CD8-positive, alpha-beta memory T cell (primary cell): ENCODE measurements around the gene DEPP1. TPM values are rescaled to one million over a fixed set of nuclear protein-coding genes. Genes with fewer than 3 reads are reported as not detected.
A peak's percentile ranks its signal among the peaks of the same experiment; 100 is the strongest.

Experiments used
- CTCF ChIA-PET: fragments of 350-600 bp; sonication (Branson Sonifier 250); formaldehyde crosslinking; loops from one replicate; lab custom pipeline; 2021; ENCODE audit warnings: antibody characterized with exemption; lab: Charles Lee
- POLR2A ChIA-PET: fragments of 350-600 bp; sonication (Branson Sonifier 250); formaldehyde crosslinking; loops from one replicate; lab custom pipeline; 2021; ENCODE audit warnings: antibody characterized with exemption; lab: Charles Lee
- DNase-seq, 5 donors: peaks; one replicate each; pipeline versions ENCODE4 v3.0.0 to v3.0.0-alpha.2; 2020 to 2022; ENCODE audit warnings: mixed read lengths in 1 of 5
- H3K27ac ChIP-seq: one replicate; pipeline ENCODE4 v1.7.0; 2013; ENCODE audit warnings: low read depth, mild to moderate bottlenecking, low read length, moderate library complexity
- H3K27me3 ChIP-seq: 2 replicates; pipeline ENCODE4 v1.7.0; 2013; ENCODE audit warnings: low read length, mild to moderate bottlenecking; ENCODE audit not compliant: insufficient read depth, poor library complexity, severe bottlenecking
- H3K36me3 ChIP-seq: 2 replicates; pipeline ENCODE4 v1.7.0; 2013; ENCODE audit warnings: mild to moderate bottlenecking, low read length, moderate library complexity; ENCODE audit not compliant: insufficient read depth
- H3K4me1 ChIP-seq: 2 replicates; pipeline ENCODE4 v1.7.0; 2013; ENCODE audit warnings: mild to moderate bottlenecking, low read length, moderate library complexity; ENCODE audit not compliant: insufficient read depth
- H3K4me3 ChIP-seq: 2 replicates; pipeline ENCODE4 v1.7.0; 2013; ENCODE audit warnings: mild to moderate bottlenecking, low read length
- H3K9me3 ChIP-seq: 2 replicates; pipeline ENCODE4 v1.7.0; 2013; ENCODE audit warnings: mild to moderate bottlenecking, low read length
- H3K27ac Mint-ChIP-seq, 8 donors: one replicate each; pipeline ENCODE4 v1.8.0; 2020 to 2021; ENCODE audit warnings: mixed read lengths in 8 of 8, mild to moderate bottlenecking in 6 of 8, inconsistent platforms in 3 of 8, moderate library complexity in 3 of 8
- H3K27me3 Mint-ChIP-seq, 2 donors: one replicate each; pipeline ENCODE4 v1.8.0; 2020 to 2021; ENCODE audit warnings: mixed read lengths in 2 of 2, mild to moderate bottlenecking in 1 of 2, moderate library complexity in 1 of 2
- H3K36me3 Mint-ChIP-seq, 3 donors: one replicate each; pipeline ENCODE4 v1.8.0; 2020 to 2021; ENCODE audit warnings: mixed read lengths in 3 of 3, inconsistent platforms in 1 of 3, mild to moderate bottlenecking in 1 of 3
- H3K4me1 Mint-ChIP-seq, 3 donors: one replicate each; pipeline ENCODE4 v1.8.0; 2020 to 2021; ENCODE audit warnings: mixed read lengths in 3 of 3, inconsistent platforms in 1 of 3, mild to moderate bottlenecking in 1 of 3
- H3K4me3 Mint-ChIP-seq, 7 donors: one replicate each; pipeline ENCODE4 v1.8.0; 2020 to 2021; ENCODE audit warnings: mixed read lengths in 7 of 7, mild to moderate bottlenecking in 6 of 7, moderate library complexity in 4 of 7, inconsistent platforms in 2 of 7
- H3K9me3 Mint-ChIP-seq, 5 donors: one replicate each; pipeline ENCODE4 v1.8.0; 2020 to 2022; ENCODE audit warnings: mixed read lengths in 5 of 5, mild to moderate bottlenecking in 3 of 5, moderate library complexity in 2 of 5, inconsistent platforms in 1 of 5
- polyA plus RNA-seq: library from polyadenylated mRNA; unstranded; fragments of 300-500 nt; fragmentation: Illumina TruSeq; gene quantifications from one replicate; pipeline ENCODE4 v1.2.3, GENCODE V29; 2021
- total RNA-seq, 2 experiments: library from RNA; stranded (reverse); gene quantifications; one replicate each; pipeline ENCODE4 v1.2.3, GENCODE V29; 2021

The DEPP1 gene
- total and polyA plus RNA-seq, 3 experiments from 2014 or later: 0.11 TPM; not detected in 2

DNA sequence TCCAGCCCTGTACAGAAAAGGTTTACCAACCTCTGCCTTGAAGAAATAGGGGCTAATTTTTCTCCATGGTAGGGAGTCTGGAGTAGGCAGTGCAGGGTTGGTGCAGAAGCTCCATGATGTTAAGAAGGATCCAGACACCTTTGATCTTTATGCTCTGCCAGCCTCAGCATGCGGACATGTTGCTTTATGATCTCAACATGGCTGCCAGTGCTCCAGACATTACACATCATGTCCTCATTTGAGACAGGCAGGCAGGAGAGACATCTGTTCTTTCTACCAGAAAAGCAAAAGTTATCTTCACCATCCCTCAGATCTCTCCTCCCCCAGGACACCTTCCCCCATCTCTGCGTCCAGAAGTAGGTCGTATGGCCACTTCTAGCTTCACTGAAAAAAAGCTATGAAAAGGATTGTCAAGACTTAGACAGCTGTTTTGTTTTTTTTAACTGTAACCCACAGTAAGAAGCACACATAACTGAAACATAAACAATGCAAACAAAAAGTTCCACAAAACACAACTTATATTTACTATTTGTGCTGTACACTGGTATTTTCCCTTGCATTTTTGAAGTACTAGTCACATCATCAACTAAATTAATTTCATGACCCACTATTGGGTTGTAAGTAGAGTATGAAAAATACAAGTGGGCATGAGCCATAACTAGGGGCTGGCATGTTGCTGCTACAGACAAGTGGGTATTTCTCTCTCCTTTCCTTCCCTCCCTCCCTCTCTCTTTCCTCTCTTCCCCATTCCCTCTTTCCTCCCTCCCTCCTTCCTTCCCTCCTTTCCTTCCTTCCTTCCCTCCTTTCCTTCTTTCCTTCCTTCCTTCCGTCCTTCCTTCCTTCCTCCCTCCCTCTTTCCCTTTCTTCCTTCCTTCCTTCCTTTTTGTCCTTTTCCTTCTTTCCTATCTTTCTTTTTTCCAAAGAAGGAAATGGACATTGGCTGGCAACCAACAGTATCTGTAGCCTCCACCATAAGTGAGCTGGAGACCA, 21.6 kb downstream of the DEPP1 start:
- Histone ChIP-seq H3K36me3 (no peaks in the 10 kb centered on the region), H3K4me1 (peaks cover 23% of the 10 kb centered on the region), H3K27ac (no peak overlapping the region), H3K9me3 (no peaks in the 10 kb centered on the region), H3K4me3 (no peak overlapping the region), H3K27me3 (no peaks in the 10 kb centered on the region)
- H3K9me3 Mint-ChIP-seq: no peaks in the 10 kb centered on the region
- peak overlapping the region in 2 of 7 donors; percentile 19 to 95 for H3K4me3 Mint-ChIP-seq
- H3K27ac Mint-ChIP-seq: peak overlapping the region in 2 of 8 donors; percentile 24 to 41
- ChIA-PET POLR2A (no interaction called here), CTCF (interaction anchor here (1.0 kb wide), 1 partner anchor 24 kb away, joined by 3 read pairs; no protein-coding TSS in a partner anchor)
- DNase-seq: no peak
- peaks cover 34 to 48% (median 48%) of the 10 kb centered on the region in 3 donors for H3K4me1 Mint-ChIP-seq
- no peaks in the 10 kb centered on the region for H3K27me3 Mint-ChIP-seq
- H3K36me3 Mint-ChIP-seq: peaks cover 0 to 24% (median 11%) of the 10 kb centered on the region in 3 donors

DNA sequence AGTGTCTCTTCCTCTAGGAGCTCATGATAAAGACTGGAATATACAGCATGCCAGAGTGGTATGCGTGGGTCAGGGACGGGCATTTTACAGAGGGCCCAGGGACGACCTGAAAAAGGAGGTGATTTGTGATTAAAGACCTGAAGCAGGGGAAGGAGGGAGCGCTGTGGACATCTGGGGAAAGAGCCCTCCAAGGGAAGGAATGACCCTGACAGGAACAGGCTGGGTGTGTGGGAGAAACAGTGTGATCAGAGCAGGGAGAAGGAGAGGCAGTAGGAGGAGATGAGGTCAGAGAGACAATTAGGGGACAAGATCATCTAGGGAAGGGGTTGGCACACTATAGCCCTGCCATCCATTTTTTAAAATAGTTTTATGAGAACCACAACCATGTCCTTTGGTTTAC, 22.4 kb downstream of the DEPP1 start:
- H3K4me1 ChIP-seq: peaks cover 23% of the 10 kb centered on the region
- H3K9me3 ChIP-seq: no peaks in the 10 kb centered on the region
- Mint-ChIP-seq H3K36me3 (peaks cover 0 to 24% (median 12%) of the 10 kb centered on the region in 3 donors), H3K4me3 (peak overlapping the region in 1 of 7 donors; percentile 19), H3K4me1 (peaks cover 34 to 48% (median 48%) of the 10 kb centered on the region in 3 donors), H3K9me3 (no peaks in the 10 kb centered on the region), H3K27ac (no peak overlapping the region), H3K27me3 (no peaks in the 10 kb centered on the region)
- CTCF ChIA-PET: no interaction called here
- no peaks in the 10 kb centered on the region for H3K36me3 ChIP-seq
- POLR2A ChIA-PET: no interaction called here
- H3K27ac ChIP-seq: no peak overlapping the region
- no peaks in the 10 kb centered on the region for H3K27me3 ChIP-seq
- H3K4me3 ChIP-seq: no peak overlapping the region
- DNase-seq: no peak

- peaks cover 30 to 45% (median 41%) of the 10 kb centered on the region in 3 donors for H3K4me1 Mint-ChIP-seq
- peaks cover 0 to 25% (median 16%) of the 10 kb centered on the region in 3 donors for H3K36me3 Mint-ChIP-seq
- no peaks in the 10 kb centered on the region for H3K36me3 ChIP-seq
- DNase-seq: no peak
- no peaks in the 10 kb centered on the region for H3K27me3 Mint-ChIP-seq
- H3K27ac Mint-ChIP-seq: peak overlapping the region in 1 of 8 donors; percentile 61
- ChIA-PET CTCF (no interaction called here), POLR2A (no interaction called here)
- H3K4me3 ChIP-seq: no peak overlapping the region
- H3K4me1 ChIP-seq: peaks cover 20% of the 10 kb centered on the region
- H3K27me3 ChIP-seq: no peaks in the 10 kb centered on the region
- no peaks in the 10 kb centered on the region for H3K9me3 ChIP-seq
- H3K9me3 Mint-ChIP-seq: no peaks in the 10 kb centered on the region
- H3K4me3 Mint-ChIP-seq: peak overlapping the region in 1 of 7 donors; percentile 19
- H3K27ac ChIP-seq: no peak overlapping the region
These were observed 23.1 kb downstream of the DEPP1 start for GRCh38 chr10:44955413-44956070.

DNA sequence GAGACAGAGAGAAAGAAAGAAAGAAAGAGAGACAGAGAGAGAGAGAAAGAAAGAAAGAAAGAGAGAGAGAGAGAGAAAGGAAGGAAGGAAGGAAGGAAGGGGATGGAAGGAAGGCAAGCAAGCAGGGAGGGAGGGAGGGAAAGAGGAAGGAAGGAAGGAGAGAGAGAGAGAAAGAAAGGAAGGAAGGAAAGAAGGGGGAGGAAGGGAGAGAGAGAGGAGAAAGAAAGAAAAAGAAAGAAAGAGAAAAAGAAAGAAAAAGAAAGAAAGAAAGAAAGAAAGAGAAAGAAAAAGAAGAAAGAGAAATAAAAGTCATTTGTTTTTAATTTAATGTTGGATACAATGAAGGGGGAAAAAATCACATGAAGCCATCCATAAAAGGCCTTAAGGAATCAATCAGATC, 23.6 kb downstream of the DEPP1 start:
- CTCF ChIA-PET: no interaction called here

DNA sequence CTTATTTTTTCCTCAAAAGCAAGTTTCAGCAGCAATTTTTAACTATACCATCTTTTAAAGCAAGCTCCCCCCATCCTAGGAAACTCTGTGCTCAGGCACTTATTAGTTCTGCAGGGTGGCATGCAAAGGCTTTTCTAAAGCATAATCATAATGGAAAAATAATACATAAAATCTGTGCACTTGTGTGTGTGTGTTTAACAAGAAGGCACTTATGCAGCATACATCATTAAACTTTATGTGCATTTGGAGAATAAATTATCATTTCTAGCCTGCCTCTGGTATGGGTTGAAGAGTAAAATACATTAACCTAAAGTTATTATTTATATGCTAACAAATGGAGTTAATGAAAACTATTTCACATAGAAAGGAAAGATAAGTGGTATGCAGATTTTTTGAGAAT, 24.6 kb downstream of the DEPP1 start:
- Mint-ChIP-seq H3K4me1 (peaks cover 25 to 37% (median 31%) of the 10 kb centered on the region in 3 donors), H3K27me3 (no peaks in the 10 kb centered on the region), H3K27ac (peak overlapping the region in 2 of 8 donors; percentile 32 to 47), H3K9me3 (no peaks in the 10 kb centered on the region), H3K4me3 (no peak overlapping the region), H3K36me3 (peaks cover 0 to 23% (median 16%) of the 10 kb centered on the region in 3 donors)
- no peaks in the 10 kb centered on the region for H3K27me3 ChIP-seq
- no peaks in the 10 kb centered on the region for H3K9me3 ChIP-seq
- H3K36me3 ChIP-seq: no peaks in the 10 kb centered on the region
- no peak for DNase-seq
- ChIA-PET CTCF (interaction anchor here (1.1 to 3.0 kb wide), 2 partner anchors 11 to 21 kb away, joined by 4 to 10 read pairs; no protein-coding TSS in a partner anchor), POLR2A (no interaction called here)
- peaks cover 12% of the 10 kb centered on the region for H3K4me1 ChIP-seq
- H3K4me3 ChIP-seq: no peak overlapping the region
- no peak overlapping the region for H3K27ac ChIP-seq

More for the DNA sequence above, 23.6 kb downstream of the DEPP1 start:
- H3K36me3 ChIP-seq: no peaks in the 10 kb centered on the region
- Mint-ChIP-seq H3K9me3 (no peaks in the 10 kb centered on the region), H3K36me3 (peaks cover 0 to 25% (median 16%) of the 10 kb centered on the region in 3 donors), H3K4me3 (peak overlapping the region in 1 of 7 donors; percentile 52), H3K4me1 (peaks cover 26 to 39% (median 35%) of the 10 kb centered on the region in 3 donors), H3K27me3 (no peaks in the 10 kb centered on the region), H3K27ac (peak overlapping the region in 5 of 8 donors; percentile 15 to 64 (median 55))
- peaks cover 15% of the 10 kb centered on the region for H3K4me1 ChIP-seq
- H3K27me3 ChIP-seq: no peaks in the 10 kb centered on the region
- no peak overlapping the region for H3K27ac ChIP-seq
- no peak for DNase-seq
- H3K4me3 ChIP-seq: no peak overlapping the region
- H3K9me3 ChIP-seq: no peaks in the 10 kb centered on the region
- POLR2A ChIA-PET: no interaction called here

GRCh38 chr10:44952779-44953231, 25.8 kb downstream of the DEPP1 start:
- no peaks in the 10 kb centered on the region for H3K36me3 ChIP-seq
- no peaks in the 10 kb centered on the region for H3K27me3 Mint-ChIP-seq
- no peak for DNase-seq
- peak overlapping the region in 1 of 7 donors; percentile 18 for H3K4me3 Mint-ChIP-seq
- H3K4me1 ChIP-seq: no peaks in the 10 kb centered on the region
- peaks cover 14 to 24% (median 18%) of the 10 kb centered on the region in 3 donors for H3K4me1 Mint-ChIP-seq
- no peaks in the 10 kb centered on the region for H3K9me3 ChIP-seq
- H3K27me3 ChIP-seq: no peaks in the 10 kb centered on the region
- H3K27ac ChIP-seq: no peak overlapping the region
- POLR2A ChIA-PET: no interaction called here
- H3K27ac Mint-ChIP-seq: peak overlapping the region in 1 of 8 donors; percentile 17
- peaks cover 0 to 21% (median 16%) of the 10 kb centered on the region in 3 donors for H3K36me3 Mint-ChIP-seq
- no peaks in the 10 kb centered on the region for H3K9me3 Mint-ChIP-seq
- no peak overlapping the region for H3K4me3 ChIP-seq
- CTCF ChIA-PET: interaction anchor here (3.0 kb wide), 1 partner anchor 20 kb away, joined by 10 read pairs; no protein-coding TSS in a partner anchor

- CTCF ChIA-PET: interaction anchor here (0.7 to 3.0 kb wide), 2 partner anchors 17 to 19 kb away, joined by 3 to 10 read pairs; no protein-coding TSS in a partner anchor
- no peaks in the 10 kb centered on the region for H3K9me3 Mint-ChIP-seq
These were observed 26.9 kb downstream of the DEPP1 start for GRCh38 chr10:44951576-44952226.

More at GRCh38 chr10:44951576-44952226, 26.9 kb downstream of the DEPP1 start:
- no peaks in the 10 kb centered on the region for H3K4me1 ChIP-seq
- POLR2A ChIA-PET: no interaction called here
- no peak for DNase-seq
- no peaks in the 10 kb centered on the region for H3K27me3 Mint-ChIP-seq
- H3K27ac Mint-ChIP-seq: peak overlapping the region in 1 of 8 donors; percentile 21
- no peak overlapping the region for H3K4me3 ChIP-seq
- no peak overlapping the region for H3K4me3 Mint-ChIP-seq
- H3K27ac ChIP-seq: no peak overlapping the region
- no peaks in the 10 kb centered on the region for H3K36me3 ChIP-seq
- peaks cover 9 to 18% (median 15%) of the 10 kb centered on the region in 3 donors for H3K4me1 Mint-ChIP-seq
- H3K9me3 ChIP-seq: no peaks in the 10 kb centered on the region
- H3K36me3 Mint-ChIP-seq: peaks cover 0 to 18% (median 13%) of the 10 kb centered on the region in 3 donors
- no peaks in the 10 kb centered on the region for H3K27me3 ChIP-seq
